HL-60 (cell line): ENCODE measurements around the gene KBTBD8.
A peak's percentile ranks its signal among the peaks of the same experiment; 100 is the strongest.

Source experiments
- DNase-seq, 2 experiments: peaks; one replicate each; pipeline ENCODE4 v3.0.0-alpha.2; 2010 to 2020; ENCODE audit warnings: low read depth in 1 of 2, low spot score in 1 of 2
- H3K27ac ChIP-seq: fragments of 250-450 bp; sonication (Bioruptor Pico); replicated peaks from 2 replicates; pipeline ENCODE4 v1.5.1; 2020; ENCODE audit warnings: mild to moderate bottlenecking, moderate library complexity
- H3K27me3 ChIP-seq: fragments of 250-450 bp; sonication (Bioruptor Pico); 2 replicates; pipeline ENCODE4 v1.5.1; 2021; ENCODE audit warnings: mild to moderate bottlenecking, moderate library complexity; ENCODE audit not compliant: insufficient read depth, poor library complexity, severe bottlenecking
- H3K4me3 ChIP-seq: replicated peaks from 2 replicates; pipeline ENCODE4 v1.5.1; 2011; ENCODE audit warnings: mild to moderate bottlenecking, control low read depth, low read length; ENCODE audit not compliant: insufficient read depth
- CTCF ChIP-seq: IDR thresholded peaks from one replicate; pipeline ENCODE4 v1.5.1; 2011; ENCODE audit warnings: low read length, control low read depth, inconsistent platforms; ENCODE audit not compliant: insufficient read depth
- GABPA ChIP-seq: IDR thresholded peaks from 2 replicates; pipeline ENCODE4 v1.6.1; 2012; ENCODE audit warnings: low read depth
- POLR2AphosphoS5 ChIP-seq: IDR thresholded peaks from 2 replicates; pipeline ENCODE4 v1.6.1; 2012; ENCODE audit warnings: low read depth
- REST ChIP-seq: IDR thresholded peaks from 2 replicates; pipeline ENCODE4 v1.6.1; 2012; ENCODE audit warnings: low read depth; ENCODE audit not compliant: insufficient replicate concordance
- SPI1 ChIP-seq: IDR thresholded peaks from 2 replicates; pipeline ENCODE4 v1.6.1; 2012; ENCODE audit warnings: low read depth, mild to moderate bottlenecking, borderline replicate concordance
- long read RNA-seq: library from polyadenylated mRNA; unstranded; transcript quantifications from one replicate; pipeline ENCODE4 v2.0.0, GENCODE V29; 2020

The KBTBD8 gene
- long read RNA-seq, full-length matches to known transcripts: 4 of 12 reads
- long read RNA-seq, partial matches to known transcripts: 2 of 12 reads
- long read RNA-seq, other reads (novel, unspliced or antisense): 6 of 12 reads

- Histone ChIP-seq H3K27me3 (no peaks in the 10 kb centered on the region), H3K4me3 (peak within 1 kb of the TSS; percentile 99), H3K27ac (peak within 1 kb of the TSS; percentile 71)
- no peak for TF ChIP-seq CTCF
- TF ChIP-seq POLR2AphosphoS5: peak; percentile 50; the same call in 1 of the 2 replicates
- TF ChIP-seq REST: no peak
- peak; percentile 96 to 99 for DNase-seq
Observed at GRCh38 chr3:66998113-66998903, at the start of gene KBTBD8. KBTBD8 (plus strand) TSS chr3:66998307; CDS start chr3:66998356, 49 bp downstream.

- no peak overlapping the region for H3K27ac ChIP-seq
- DNase-seq: no peak
- peaks cover 3% of the 10 kb centered on the region for H3K27me3 ChIP-seq
- no peak overlapping the region for H3K4me3 ChIP-seq
- TF ChIP-seq SPI1: no peak
- TF ChIP-seq CTCF: no peak
- no peak for TF ChIP-seq REST
- TF ChIP-seq POLR2AphosphoS5: no peak
- TF ChIP-seq GABPA: no peak
Observed at GRCh38 chr3:66948838-66949237, 49.3 kb upstream of the KBTBD8 start.

GRCh38 chr3:66949898-66950297 is 48.2 kb upstream of the KBTBD8 start:
- no peak for DNase-seq
- Histone ChIP-seq H3K27me3 (peaks cover 3% of the 10 kb centered on the region), H3K27ac (no peak overlapping the region), H3K4me3 (no peak overlapping the region)
- no peak for TF ChIP-seq POLR2AphosphoS5
- no peak for TF ChIP-seq SPI1
- no peak for TF ChIP-seq GABPA
- no peak for TF ChIP-seq REST
- no peak for TF ChIP-seq CTCF
